Karpas-422 (cell line): Measurements from ENCODE around the gene ANKRD31. TPM values are rescaled to one million over a fixed set of nuclear protein-coding genes. Genes with fewer than 3 reads are reported as not detected.

ENCODE experiments used
- DNase-seq: peaks from one replicate; pipeline ENCODE4 v3.0.0-alpha.2; 2015
- H2AFZ ChIP-seq: fragments of 200-600 bp; sonication (generic); 2 replicates; pipeline ENCODE4 v1.6.1; 2014; ENCODE audit warnings: antibody characterized with exemption, low read length, mixed read lengths
- H3K27ac ChIP-seq: fragments of 200-600 bp; sonication (generic); 2 replicates; pipeline ENCODE4 v1.5.1; 2014; ENCODE audit warnings: mild to moderate bottlenecking, low read length, moderate library complexity
- H3K27me3 ChIP-seq: fragments of 200-600 bp; sonication (generic); 2 replicates; pipeline ENCODE4 v1.6.1; 2014; ENCODE audit warnings: low read length, mixed read lengths
- H3K36me3 ChIP-seq: fragments of 200-600 bp; sonication (generic); 2 replicates; pipeline ENCODE4 v1.6.1; 2014; ENCODE audit warnings: low read length, mixed read lengths; ENCODE audit not compliant: insufficient read depth
- H3K4me1 ChIP-seq: fragments of 200-600 bp; sonication (generic); 2 replicates; pipeline ENCODE4 v1.6.1; 2014; ENCODE audit warnings: mild to moderate bottlenecking, low read length, mixed read lengths
- H3K4me2 ChIP-seq: fragments of 200-600 bp; sonication (generic); 2 replicates; pipeline ENCODE4 v1.6.1; 2014; ENCODE audit warnings: low read length, low read depth, mild to moderate bottlenecking; ENCODE audit not compliant: poor library complexity, severe bottlenecking
- H3K4me3 ChIP-seq: fragments of 200-600 bp; sonication (generic); 2 replicates; pipeline ENCODE4 v1.5.1; 2014; ENCODE audit warnings: mild to moderate bottlenecking, antibody characterized with exemption, low read length, mixed read lengths
- H3K79me2 ChIP-seq: fragments of 200-600 bp; sonication (generic); 2 replicates; pipeline ENCODE4 v1.6.1; 2014; ENCODE audit warnings: mild to moderate bottlenecking, low read length, mixed read lengths
- H3K9ac ChIP-seq: fragments of 200-600 bp; sonication (generic); 2 replicates; pipeline ENCODE4 v1.6.0; 2014; ENCODE audit warnings: low read length
- H3K9me2 ChIP-seq: fragments of 200-600 bp; sonication (generic), shearing (Covaris generic); replicated peaks from 2 replicates; pipeline ENCODE4 v1.6.0; 2014; ENCODE audit warnings: mild to moderate bottlenecking, low read length, moderate library complexity; ENCODE audit not compliant: insufficient read depth
- H3K9me3 ChIP-seq: fragments of 300-700, 200-600 bp; sonication (generic); 2 replicates; pipeline ENCODE4 v1.6.1; 2014; ENCODE audit warnings: low read length, mixed read lengths
- H4K20me1 ChIP-seq: fragments of 200-600 bp; sonication (generic); 2 replicates; pipeline ENCODE4 v1.6.1; 2014; ENCODE audit warnings: mild to moderate bottlenecking, antibody characterized with exemption, low read length, low read depth; ENCODE audit not compliant: insufficient read depth
- total RNA-seq: library from RNA; depleted of rRNA; stranded (reverse); fragments of >200 nt; shearing (Covaris generic); gene quantifications from 2 replicates; pipeline ENCODE4 v1.2.3, GENCODE V29; 2014; ENCODE audit warnings: low replicate concordance

ANKRD31 gene
- total RNA-seq, 1 experiment from 2014 or later, result 0.30 TPM

DNA sequence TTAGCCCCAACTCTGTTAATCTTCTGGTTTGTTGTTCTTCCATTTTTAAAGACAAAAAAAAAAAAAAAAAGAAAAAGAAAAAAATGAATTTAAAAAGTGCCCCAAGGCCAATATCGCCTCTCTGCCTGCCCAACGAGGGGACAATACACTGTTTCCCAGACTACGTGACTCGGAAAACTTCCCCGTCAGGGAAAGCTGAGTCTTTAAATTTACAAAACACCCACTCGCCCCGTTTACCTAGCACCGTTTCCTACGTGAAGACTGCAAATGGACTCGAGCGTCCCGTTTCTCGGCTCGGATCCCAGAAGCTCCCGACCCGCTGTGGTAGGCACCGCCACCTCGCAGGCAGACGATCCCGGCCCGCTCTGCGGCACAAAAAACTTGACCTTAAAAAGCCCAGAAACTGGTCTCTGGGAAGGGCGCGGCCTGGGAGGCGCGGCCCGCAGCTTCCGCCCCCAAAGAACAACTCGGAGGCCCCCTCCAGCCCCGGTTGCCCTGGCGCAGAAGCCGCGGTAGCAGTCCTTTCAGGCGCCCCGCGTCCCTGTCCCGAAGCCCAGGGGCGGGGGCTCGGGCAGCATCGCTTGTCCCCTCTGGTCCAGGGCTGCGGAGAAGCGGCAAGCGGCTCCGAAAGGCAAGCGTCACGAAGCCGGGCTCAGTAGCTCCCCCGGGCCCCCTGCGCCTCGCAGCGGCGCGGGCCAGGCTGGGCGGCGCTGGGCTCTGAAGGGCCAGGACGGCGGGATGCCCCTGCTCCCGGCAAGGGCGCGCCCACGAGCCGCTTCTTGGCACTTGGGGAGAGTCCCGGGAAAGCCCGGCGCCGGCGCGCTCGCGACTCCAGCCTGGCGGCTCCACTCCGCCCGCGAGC, 184.3 kb downstream of the ANKRD31 start, which contains the start of gene GCNT4:
Gene GCNT4 (minus strand): TSS at position 367 of the 862 bp plus-strand sequence. CDS start 22,521 bp downstream, outside the sequence.
- Histone ChIP-seq H3K36me3 (no peaks in the 10 kb centered on the region), H4K20me1 (no peaks in the 10 kb centered on the region), H3K79me2 (no peaks in the 10 kb centered on the region), H3K27ac (no peak within 1 kb of the TSS), H3K27me3 (no peaks in the 10 kb centered on the region), H3K4me3 (no peak within 1 kb of the TSS), H3K4me2 (no peak within 1 kb of the TSS), H3K9me2 (no peaks in the 10 kb centered on the region), H3K9ac (no peak within 1 kb of the TSS), H2AFZ (no peak within 1 kb of the TSS), H3K9me3 (no peaks in the 10 kb centered on the region), H3K4me1 (no peaks in the 10 kb centered on the region)
- DNase-seq, result no peak

DNA sequence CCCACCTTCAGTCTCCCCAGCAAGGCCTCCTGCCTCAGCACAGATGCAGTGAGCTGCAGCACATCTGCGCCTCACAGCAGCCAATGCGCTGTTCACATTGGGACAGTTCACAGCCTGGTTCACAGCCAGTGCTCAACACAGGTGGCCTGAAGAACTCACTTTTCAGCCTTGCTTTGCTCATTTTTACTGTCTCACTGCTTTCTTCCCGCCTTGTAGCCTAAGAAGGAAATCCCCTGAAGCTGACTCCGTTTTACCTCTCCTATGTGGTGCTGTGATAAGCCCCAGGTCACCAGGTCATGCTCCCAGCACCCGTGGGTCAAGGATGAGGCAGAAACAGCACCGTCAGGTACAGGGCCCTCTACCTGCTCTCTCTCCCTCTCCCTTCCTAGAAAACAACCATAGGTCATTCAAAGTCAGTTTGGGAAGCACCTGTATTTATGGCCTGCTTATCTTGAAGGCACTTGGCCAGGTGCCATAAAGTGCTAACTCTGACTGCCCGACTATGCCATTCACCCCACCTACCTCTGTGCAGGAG, 185.4 kb downstream of the ANKRD31 start:
- no peaks in the 10 kb centered on the region for H4K20me1 ChIP-seq
- DNase-seq, result no peak
- no peaks in the 10 kb centered on the region for H3K36me3 ChIP-seq
- no peak overlapping the region for H3K4me3 ChIP-seq
- no peak overlapping the region for H3K4me2 ChIP-seq
- no peak overlapping the region for H3K9ac ChIP-seq
- H3K9me2 ChIP-seq, result no peaks in the 10 kb centered on the region
- H2AFZ ChIP-seq, result no peak overlapping the region
- no peaks in the 10 kb centered on the region for H3K4me1 ChIP-seq
- no peaks in the 10 kb centered on the region for H3K27me3 ChIP-seq
- no peaks in the 10 kb centered on the region for H3K79me2 ChIP-seq
- H3K27ac ChIP-seq, result no peak overlapping the region
- H3K9me3 ChIP-seq, result no peaks in the 10 kb centered on the region

GRCh38 chr5:75050415-75050814, 186.3 kb downstream of the ANKRD31 start:
- H3K4me3 ChIP-seq, result no peak overlapping the region

GRCh38 chr5:75049456-75050351, 187.0 kb downstream of the ANKRD31 start:
- H3K79me2 ChIP-seq, result no peaks in the 10 kb centered on the region
- H3K4me2 ChIP-seq, result no peak overlapping the region
- no peaks in the 10 kb centered on the region for H3K4me1 ChIP-seq
- H3K9me2 ChIP-seq, result no peaks in the 10 kb centered on the region
- no peak overlapping the region for H3K4me3 ChIP-seq
- H3K9me3 ChIP-seq, result no peaks in the 10 kb centered on the region
- no peak overlapping the region for H3K27ac ChIP-seq
- no peaks in the 10 kb centered on the region for H3K36me3 ChIP-seq
- no peaks in the 10 kb centered on the region for H4K20me1 ChIP-seq
- no peaks in the 10 kb centered on the region for H3K27me3 ChIP-seq
- peak; percentile 79 for DNase-seq
- no peak overlapping the region for H2AFZ ChIP-seq
- H3K9ac ChIP-seq, result no peak overlapping the region

More at GRCh38 chr5:75050415-75050814, 186.3 kb downstream of the ANKRD31 start:
- no peak overlapping the region for H3K27ac ChIP-seq
- H3K9ac ChIP-seq, result no peak overlapping the region
- H3K79me2 ChIP-seq, result no peaks in the 10 kb centered on the region
- H3K27me3 ChIP-seq, result no peaks in the 10 kb centered on the region
- no peak overlapping the region for H2AFZ ChIP-seq
- no peaks in the 10 kb centered on the region for H3K4me1 ChIP-seq
- H4K20me1 ChIP-seq, result no peaks in the 10 kb centered on the region
- H3K4me2 ChIP-seq, result no peak overlapping the region
- DNase-seq, result peak; percentile 45
- H3K9me3 ChIP-seq, result no peaks in the 10 kb centered on the region
- H3K9me2 ChIP-seq, result no peaks in the 10 kb centered on the region
- no peaks in the 10 kb centered on the region for H3K36me3 ChIP-seq

- DNase-seq, result no peak
- no peak overlapping the region for H3K4me2 ChIP-seq
- no peaks in the 10 kb centered on the region for H3K79me2 ChIP-seq
- H3K27ac ChIP-seq, result no peak overlapping the region
- H3K9me2 ChIP-seq, result no peaks in the 10 kb centered on the region
- no peak overlapping the region for H3K4me3 ChIP-seq
- H3K4me1 ChIP-seq, result no peaks in the 10 kb centered on the region
- no peaks in the 10 kb centered on the region for H4K20me1 ChIP-seq
- H3K9me3 ChIP-seq, result no peaks in the 10 kb centered on the region
- no peaks in the 10 kb centered on the region for H3K27me3 ChIP-seq
- no peaks in the 10 kb centered on the region for H3K36me3 ChIP-seq
- H2AFZ ChIP-seq, result no peak overlapping the region
- H3K9ac ChIP-seq, result no peak overlapping the region
Measured at GRCh38 chr5:75048457-75048953, 188.2 kb downstream of the ANKRD31 start.

DNA sequence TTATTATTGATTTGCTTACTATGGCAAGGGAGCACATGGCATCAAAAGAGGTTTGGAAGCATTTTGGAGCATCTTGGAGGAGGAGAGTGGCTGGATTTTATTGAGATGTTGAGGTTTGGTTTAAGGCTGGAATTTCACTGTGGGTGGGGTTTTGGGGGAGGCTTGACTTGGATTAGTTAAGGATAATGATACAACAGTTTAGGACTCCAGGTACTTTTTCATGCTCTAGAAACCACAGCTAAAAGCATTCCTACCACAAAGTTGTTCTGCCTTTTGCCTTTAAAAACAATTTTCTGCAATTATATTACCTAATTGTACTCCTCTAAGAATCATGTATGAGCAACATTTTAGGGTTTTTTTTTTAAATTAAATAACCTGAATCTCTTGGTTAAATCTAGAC, 189.3 kb downstream of the ANKRD31 start:
- H3K4me1 ChIP-seq, result no peaks in the 10 kb centered on the region

DNA sequence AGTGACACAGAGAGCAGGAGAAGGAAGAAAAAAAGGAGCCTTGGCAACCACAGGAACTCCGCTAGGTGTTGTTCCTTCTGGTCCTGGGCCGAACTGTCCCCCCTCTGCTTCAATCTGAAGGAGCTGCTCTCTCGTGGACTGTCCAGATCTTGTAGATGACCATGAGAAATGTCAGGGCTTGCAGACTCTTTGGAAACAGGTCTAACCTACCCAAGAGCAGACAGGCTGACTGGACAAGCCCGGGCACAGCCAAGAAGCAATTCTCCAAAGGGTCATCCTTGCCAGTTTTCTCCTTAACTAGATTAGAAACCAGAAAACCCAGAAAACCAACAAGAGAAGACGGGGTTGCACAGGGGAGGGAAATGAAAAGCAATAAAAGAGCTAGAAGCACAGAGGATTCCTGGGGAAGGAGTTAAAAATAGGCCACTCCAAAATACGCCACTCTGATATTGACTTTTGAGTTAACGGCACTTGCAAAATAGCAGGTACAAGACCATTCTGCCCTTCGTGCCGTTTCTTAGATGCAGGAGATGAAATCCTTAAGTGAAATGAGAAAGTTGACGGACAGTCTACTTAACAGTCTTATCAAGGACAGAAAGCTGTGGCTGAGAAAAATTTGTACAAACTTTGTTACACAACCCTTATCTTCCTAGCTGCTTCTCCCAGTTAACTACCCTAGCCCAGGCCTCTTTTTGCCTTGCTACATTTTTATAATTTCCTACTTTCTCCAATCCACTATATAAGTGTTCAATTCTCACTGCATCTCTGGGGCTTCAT, 190.1 kb downstream of the ANKRD31 start:
- Histone ChIP-seq H3K4me1 (no peaks in the 10 kb centered on the region), H2AFZ (no peak overlapping the region), H3K9me2 (no peaks in the 10 kb centered on the region), H4K20me1 (no peaks in the 10 kb centered on the region), H3K36me3 (no peaks in the 10 kb centered on the region), H3K9ac (no peak overlapping the region), H3K4me3 (no peak overlapping the region), H3K4me2 (no peak overlapping the region), H3K27me3 (no peaks in the 10 kb centered on the region), H3K79me2 (no peaks in the 10 kb centered on the region), H3K9me3 (no peaks in the 10 kb centered on the region), H3K27ac (no peak overlapping the region)
- no peak for DNase-seq

More for the DNA sequence above, 189.3 kb downstream of the ANKRD31 start:
- H3K79me2 ChIP-seq, result no peaks in the 10 kb centered on the region
- no peak overlapping the region for H3K9ac ChIP-seq
- H3K9me3 ChIP-seq, result no peaks in the 10 kb centered on the region
- no peaks in the 10 kb centered on the region for H3K27me3 ChIP-seq
- H3K4me2 ChIP-seq, result no peak overlapping the region
- no peaks in the 10 kb centered on the region for H3K9me2 ChIP-seq
- no peak overlapping the region for H2AFZ ChIP-seq
- no peak overlapping the region for H3K4me3 ChIP-seq
- H3K36me3 ChIP-seq, result no peaks in the 10 kb centered on the region
- DNase-seq, result no peak
- no peaks in the 10 kb centered on the region for H4K20me1 ChIP-seq
- H3K27ac ChIP-seq, result no peak overlapping the region
